Inferior parietal cortex (tissue), 1 donor: ENCODE results near the gene GRK6.

Source experiments
- DNase-seq: peaks from one replicate; pipeline ENCODE4 v3.0.0-alpha.2; 2016; ENCODE audit errors: extremely low spot score

The GRK6 gene

GRCh38 chr5:177425801-177426565 lies 493 bp upstream of the GRK6 start:
- peak; percentile 100 for DNase-seq

- DNase-seq, result no peak
These were observed 841 bp downstream of the GRK6 start for GRCh38 chr5:177427211-177427822.

- DNase-seq, result no peak
These were observed 1.6 kb downstream of the GRK6 start for GRCh38 chr5:177427919-177428573.

GRCh38 chr5:177428574-177429217 lies 2.2 kb downstream of the GRK6 start:
- DNase-seq, result no peak

- DNase-seq, result no peak
These were observed 3.0 kb downstream of the GRK6 start for GRCh38 chr5:177429248-177430040.

GRCh38 chr5:177430140-177430951 lies 3.9 kb downstream of the GRK6 start:
- DNase-seq, result no peak

GRCh38 chr5:177430972-177431316 lies 4.5 kb downstream of the GRK6 start:
- no peak for DNase-seq

GRCh38 chr5:177431317-177432142 lies 5.1 kb downstream of the GRK6 start:
- DNase-seq, result no peak

GRCh38 chr5:177432143-177432838 lies 5.8 kb downstream of the GRK6 start:
- DNase-seq, result no peak

- no peak for DNase-seq
These were observed 6.6 kb downstream of the GRK6 start for GRCh38 chr5:177432839-177433657.

- no peak for DNase-seq
These were observed 7.3 kb downstream of the GRK6 start for GRCh38 chr5:177433658-177434217.

- no peak for DNase-seq
These were observed 8.0 kb downstream of the GRK6 start for GRCh38 chr5:177434437-177434836.

GRCh38 chr5:177434942-177435738 lies 8.7 kb downstream of the GRK6 start:
- no peak for DNase-seq

GRCh38 chr5:177435847-177436536 lies 9.5 kb downstream of the GRK6 start:
- DNase-seq, result no peak

GRCh38 chr5:177437623-177438022 lies 11.1 kb downstream of the GRK6 start:
- DNase-seq, result no peak

GRCh38 chr5:177438468-177438867 lies 12.0 kb downstream of the GRK6 start:
- DNase-seq, result no peak
